PC-3 (cell line): ENCODE data around the gene B4GALT5. TPM values are rescaled to one million over a fixed set of nuclear protein-coding genes. Genes with fewer than 3 reads are reported as not detected.
"Not testable (repeated sequence)": the region's sequence is repeated elsewhere in the genome, so short reads cannot be mapped to it uniquely, and the experiment has no call there.

ENCODE experiments used
- ATAC-seq: fragments of 200-7000 bp; cut with Tn5 transposase; 2 replicates; pipeline ENCODE4 v1.9.1; 2020; ENCODE audit warnings: mild to moderate bottlenecking, moderate library complexity
- BruUV-seq: library from RNA; stranded (reverse); fragments of 400-500 nt; replicated peaks from 2 replicates; lab custom pipeline; 2021; lab: Mats Ljungman, UMichigan
- CTCF ChIA-PET: fragments of 300-600 bp; sonication (Branson Sonifier 250); formaldehyde crosslinking; loops from one replicate; lab custom pipeline; 2022; ENCODE audit warnings: antibody characterized with exemption; lab: Charles Lee
- POLR2A ChIA-PET: fragments of 300-600 bp; sonication (Branson Sonifier 250); formaldehyde crosslinking; loops from one replicate; lab custom pipeline; 2022; ENCODE audit warnings: antibody characterized with exemption; ENCODE audit not compliant: unreplicated experiment; lab: Charles Lee
- DNase-seq: peaks from one replicate; pipeline ENCODE4 v3.0.0-alpha.2; 2015
- H2AFZ ChIP-seq: fragments of 300-600 bp; sonication (generic); 2 replicates; pipeline ENCODE4 v1.6.0; 2016; ENCODE audit warnings: antibody characterized with exemption, low read length
- H3F3A ChIP-seq: fragments of 300-600 bp; sonication (generic); one replicate; pipeline ENCODE4 v1.6.0; 2017; ENCODE audit warnings: antibody characterized with exemption, low read length, control low read depth, mild to moderate bottlenecking; ENCODE audit not compliant: unreplicated experiment
- H3K27ac ChIP-seq: fragments of 300-600 bp; sonication (generic); 2 replicates; pipeline ENCODE4 v1.5.1; 2016; ENCODE audit warnings: mild to moderate bottlenecking, low read length
- H3K27me3 ChIP-seq: fragments of 300-600 bp; sonication (generic); 2 replicates; pipeline ENCODE4 v1.6.1; 2016; ENCODE audit warnings: low read length, mixed read lengths
- H3K36me3 ChIP-seq: fragments of 300-600 bp; sonication (generic); 2 replicates; pipeline ENCODE4 v1.6.1; 2016; ENCODE audit warnings: low read depth, mixed run types, low read length, mixed read lengths
- H3K4me1 ChIP-seq: fragments of 300-600 bp; sonication (generic); 2 replicates; pipeline ENCODE4 v1.5.1; 2016; ENCODE audit warnings: low read length; ENCODE audit not compliant: insufficient read depth
- H3K4me2 ChIP-seq: fragments of 300-600 bp; sonication (generic); 2 replicates; pipeline ENCODE4 v1.6.0; 2016; ENCODE audit warnings: low read length
- H3K4me3 ChIP-seq: fragments of 300-600 bp; sonication (generic); 2 replicates; pipeline ENCODE4 v1.5.1; 2016; ENCODE audit warnings: mild to moderate bottlenecking, low read length, mixed read lengths
- H3K79me2 ChIP-seq: fragments of 300-600 bp; sonication (generic); 2 replicates; pipeline ENCODE4 v1.6.1; 2017; ENCODE audit warnings: low read length, mixed read lengths
- H3K9ac ChIP-seq: fragments of 300-600 bp; sonication (generic); 2 replicates; pipeline ENCODE4 v1.6.0; 2016; ENCODE audit warnings: mild to moderate bottlenecking, low read length
- H3K9me2 ChIP-seq: fragments of 300-600 bp; sonication (generic); replicated peaks from 2 replicates; pipeline ENCODE4 v1.6.1; 2016; ENCODE audit warnings: mixed run types, low read length, mixed read lengths
- H3K9me3 ChIP-seq: fragments of 300-600 bp; sonication (generic); 2 replicates; pipeline ENCODE4 v1.6.1; 2016; ENCODE audit warnings: low read length, mixed read lengths
- H4K20me1 ChIP-seq: fragments of 300-600 bp; sonication (generic); 2 replicates; pipeline ENCODE4 v1.6.1; 2016; ENCODE audit warnings: low read length, mixed read lengths
- EZH2 ChIP-seq: fragments of 300-600 bp; sonication (generic); IDR thresholded peaks from one replicate; pipeline ENCODE4 v1.6.1; 2017; ENCODE audit warnings: antibody characterized with exemption, mild to moderate bottlenecking, low read length; ENCODE audit not compliant: unreplicated experiment
- EZH2phosphoT487 ChIP-seq: fragments of 300-600 bp; sonication (generic); IDR thresholded peaks from 2 replicates; pipeline ENCODE4 v1.6.1; 2018; ENCODE audit warnings: mild to moderate bottlenecking, antibody characterized with exemption, low read length, borderline replicate concordance
- intact Hi-C: fragments of 100-400 bp; cut with micrococcal nuclease; formaldehyde crosslinking; loops from 2 replicates; pipeline ENCODE4 v1.9.0; 2023
- total RNA-seq: library from RNA; depleted of rRNA; stranded (reverse); fragments of >200 nt; gene quantifications from 2 replicates; pipeline ENCODE4 v1.2.3, GENCODE V29; 2014
- TF ChIP-seq, protein P1 (sequence below): fragments of 300-600 bp; sonication (generic); conservative IDR thresholded peaks from 2 replicates; pipeline ENCODE4 v1.5.1; 2017; ENCODE audit warnings: antibody characterized with exemption, low read depth, mild to moderate bottlenecking, low read length

The B4GALT5 gene
- total RNA-seq, 1 experiment from 2014 or later = 18.1 TPM

DNA sequence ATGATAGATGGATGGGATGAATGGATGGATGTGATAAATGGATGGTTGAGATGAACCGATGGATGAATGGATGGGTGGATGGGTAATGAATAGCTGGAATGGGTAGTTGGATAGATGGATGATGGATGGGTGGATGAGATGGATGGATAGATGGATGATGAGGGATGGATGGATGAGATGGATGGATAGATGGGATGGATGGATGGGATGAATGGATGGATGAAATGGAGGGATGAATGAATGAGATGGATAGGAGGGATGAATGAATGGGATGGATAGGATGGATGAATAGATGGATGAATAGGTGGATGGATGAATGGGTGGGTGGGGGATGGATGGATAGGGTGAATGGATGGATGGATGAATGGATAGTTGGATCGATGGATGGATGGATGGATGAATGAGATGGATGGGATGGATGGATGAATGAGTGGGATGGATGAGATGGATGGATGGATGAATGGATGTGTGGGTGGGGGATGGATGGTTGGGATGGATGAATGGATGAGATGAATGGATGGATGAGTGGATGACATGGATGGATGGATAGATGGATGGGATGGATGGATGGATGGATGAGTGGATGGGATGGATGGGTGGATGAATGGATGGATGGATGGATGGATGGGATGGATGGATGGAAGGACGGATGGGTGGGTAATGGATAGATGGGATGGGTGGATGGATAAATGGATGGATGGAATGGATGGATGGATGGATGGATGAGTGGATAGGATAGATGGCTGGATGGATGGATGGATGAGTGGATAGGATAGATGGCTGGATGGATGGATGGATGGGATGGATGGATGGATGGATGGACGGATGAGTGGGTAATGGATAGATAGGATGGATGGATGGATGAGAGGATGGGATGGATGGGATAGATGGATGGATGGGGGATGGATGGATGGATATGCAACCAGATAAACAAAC, 94.3 kb downstream of the B4GALT5 start:
- intact Hi-C loops = no loop called here
- Histone ChIP-seq H3K4me3 (no peak overlapping the region), H2AFZ (no peak overlapping the region), H3K9me3 (no peaks in the 10 kb centered on the region), H3K27me3 (no peaks in the 10 kb centered on the region), H3K27ac (no peak overlapping the region), H3K4me2 (no peak overlapping the region), H3K36me3 (no peaks in the 10 kb centered on the region), H3F3A (no peaks in the 10 kb centered on the region), H4K20me1 (no peaks in the 10 kb centered on the region), H3K9me2 (no peaks in the 10 kb centered on the region), H3K79me2 (no peaks in the 10 kb centered on the region), H3K4me1 (peaks cover 8% of the 10 kb centered on the region), H3K9ac (no peak overlapping the region)
- no TSS peak for BruUV-seq
- ChIA-PET POLR2A (no interaction called here), CTCF (no interaction called here)
- DNase-seq = no peak
- no peak for ATAC-seq
- TF ChIP-seq, protein P1, sequence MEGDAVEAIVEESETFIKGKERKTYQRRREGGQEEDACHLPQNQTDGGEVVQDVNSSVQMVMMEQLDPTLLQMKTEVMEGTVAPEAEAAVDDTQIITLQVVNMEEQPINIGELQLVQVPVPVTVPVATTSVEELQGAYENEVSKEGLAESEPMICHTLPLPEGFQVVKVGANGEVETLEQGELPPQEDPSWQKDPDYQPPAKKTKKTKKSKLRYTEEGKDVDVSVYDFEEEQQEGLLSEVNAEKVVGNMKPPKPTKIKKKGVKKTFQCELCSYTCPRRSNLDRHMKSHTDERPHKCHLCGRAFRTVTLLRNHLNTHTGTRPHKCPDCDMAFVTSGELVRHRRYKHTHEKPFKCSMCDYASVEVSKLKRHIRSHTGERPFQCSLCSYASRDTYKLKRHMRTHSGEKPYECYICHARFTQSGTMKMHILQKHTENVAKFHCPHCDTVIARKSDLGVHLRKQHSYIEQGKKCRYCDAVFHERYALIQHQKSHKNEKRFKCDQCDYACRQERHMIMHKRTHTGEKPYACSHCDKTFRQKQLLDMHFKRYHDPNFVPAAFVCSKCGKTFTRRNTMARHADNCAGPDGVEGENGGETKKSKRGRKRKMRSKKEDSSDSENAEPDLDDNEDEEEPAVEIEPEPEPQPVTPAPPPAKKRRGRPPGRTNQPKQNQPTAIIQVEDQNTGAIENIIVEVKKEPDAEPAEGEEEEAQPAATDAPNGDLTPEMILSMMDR = no peak
- TF ChIP-seq EZH2phosphoT487 (no peak), EZH2 (no peak)

- no peak overlapping the region for H2AFZ ChIP-seq
- POLR2A ChIA-PET = no interaction called here
- H3K27me3 ChIP-seq = no peaks in the 10 kb centered on the region
- H3K9me3 ChIP-seq = no peaks in the 10 kb centered on the region
- H4K20me1 ChIP-seq = no peaks in the 10 kb centered on the region
- intact Hi-C loops = no loop called here
- ATAC-seq = no peak
- H3K79me2 ChIP-seq = no peaks in the 10 kb centered on the region
- H3K9ac ChIP-seq = no peak overlapping the region
- CTCF ChIA-PET = no interaction called here
- no peak for TF ChIP-seq EZH2
- TF ChIP-seq, protein P1 = no peak
- no peak for TF ChIP-seq EZH2phosphoT487
- no peak for DNase-seq
- H3K27ac ChIP-seq = no peak overlapping the region
- H3K36me3 ChIP-seq = no peaks in the 10 kb centered on the region
- no peaks in the 10 kb centered on the region for H3F3A ChIP-seq
- H3K4me2 ChIP-seq = no peak overlapping the region
- H3K4me1 ChIP-seq = peaks cover 8% of the 10 kb centered on the region
- BruUV-seq = no TSS peak
- no peak overlapping the region for H3K4me3 ChIP-seq
- H3K9me2 ChIP-seq = no peaks in the 10 kb centered on the region
These were observed 95.4 kb downstream of the B4GALT5 start for GRCh38 chr20:49618289-49618688.

DNA sequence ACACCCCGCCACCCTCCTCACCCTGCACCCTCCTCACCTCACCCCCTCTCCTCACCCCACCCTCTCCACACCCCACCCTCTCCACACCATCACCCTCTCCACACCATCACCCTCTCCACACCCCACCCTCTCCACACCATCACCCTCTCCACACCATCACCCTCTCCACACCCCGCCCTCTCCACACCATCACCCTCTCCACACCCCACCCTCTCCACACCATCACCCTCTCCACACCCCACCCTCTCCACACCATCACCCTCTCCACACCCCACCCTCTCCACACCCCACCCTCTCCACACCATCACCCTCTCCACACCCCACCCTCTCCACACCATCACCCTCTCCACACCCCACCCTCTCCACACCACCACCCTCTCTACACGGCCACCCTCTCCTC, 96.3 kb downstream of the B4GALT5 start:
- H3K27me3 ChIP-seq, H3K79me2 ChIP-seq, H3K9me3 ChIP-seq, H4K20me1 ChIP-seq, CTCF ChIA-PET, H3K4me2 ChIP-seq, H3K4me3 ChIP-seq, ATAC-seq, H3K9me2 ChIP-seq, H3K4me1 ChIP-seq, H3K27ac ChIP-seq, H2AFZ ChIP-seq, BruUV-seq, H3F3A ChIP-seq, intact Hi-C loops, POLR2A ChIA-PET, H3K9ac ChIP-seq, H3K36me3 ChIP-seq, DNase-seq: not testable (repeated sequence)
